Esophagus muscularis mucosa (tissue), 4 donors: ENCODE results near the gene ELL2. TPM values are rescaled to one million over a fixed set of nuclear protein-coding genes. Genes with fewer than 3 reads are reported as not detected.

Experiments used
- DNase-seq: peaks from one replicate; pipeline ENCODE4 v3.0.0-alpha.2; 2017; ENCODE audit errors: extremely low spot score
- H3K27ac ChIP-seq, 4 donors: fragments of 200-600 bp; sonication (generic); replicated peaks in 1 of 4; 1 replicate in 3 of 4; 2 replicates in 1 of 4; pipeline ENCODE4 v1.5.1; 2016 to 2019; ENCODE audit warnings: mild to moderate bottlenecking in 1 of 4
- H3K27me3 ChIP-seq, 4 donors: fragments of 200-600 bp; sonication (generic); one replicate each; pipeline versions ENCODE4 v1.5.1 to v1.6.0; 2016 to 2019
- H3K36me3 ChIP-seq, 4 donors: fragments of 200-600 bp; sonication (generic); one replicate each; pipeline ENCODE4 v1.5.1; 2016 to 2019
- H3K4me1 ChIP-seq, 4 donors: fragments of 200-600 bp; sonication (generic); one replicate each; pipeline ENCODE4 v1.5.1; 2016 to 2019
- H3K4me3 ChIP-seq, 4 donors: fragments of 200-600 bp; sonication (generic); 1 replicate in 2 of 4; 2 replicates in 2 of 4; pipeline ENCODE4 v1.5.1; 2016 to 2019; ENCODE audit warnings: mild to moderate bottlenecking in 4 of 4, moderate library complexity in 1 of 4
- H3K9me3 ChIP-seq, 4 donors: fragments of 200-600 bp; sonication (generic); 1 replicate in 3 of 4; 2 replicates in 1 of 4; pipeline ENCODE4 v1.5.1; 2016 to 2019
- EP300 ChIP-seq: sonication (generic); formaldehyde crosslinking; IDR thresholded peaks from one replicate; pipeline ENCODE4 v1.6.1; 2017; ENCODE audit warnings: antibody characterized with exemption
- POLR2A ChIP-seq: fragments of 450-650 bp; IDR thresholded peaks from one replicate; pipeline ENCODE4 v1.6.1; 2017; ENCODE audit warnings: antibody characterized with exemption, moderate library complexity, mild to moderate bottlenecking, low read depth
- POLR2AphosphoS5 ChIP-seq, 2 donors: sonication (generic); formaldehyde crosslinking; IDR thresholded peaks; one replicate each; pipeline ENCODE4 v1.6.1; 2017; ENCODE audit warnings: antibody characterized with exemption in 2 of 2
- WGBS: methylation state at CpG from one replicate; pipeline ENCODE4 v1.1.5; 2018; 5-methylcytosine and 5-hydroxymethylcytosine counted together
- intact Hi-C: fragments of 100-400 bp; cut with DNase I; formaldehyde crosslinking; loops from one replicate; pipeline ENCODE4 v1.15.1; 2023
- total RNA-seq, 4 donors: library from RNA; depleted of rRNA; stranded (reverse); fragments of >200 nt; gene quantifications; one replicate each; pipeline versions ENCODE4 v1.1.0 to v1.2.1, GENCODE V29; 2016
- TF ChIP-seq, protein P1 (sequence below), 3 experiments: fragments of 200-600 bp in 2 of 3; fragments of 450-650 bp in 1 of 3; sonication (generic) in 2 of 3; IDR thresholded peaks; one replicate each; pipeline ENCODE4 v1.5.1; 2017 to 2019; ENCODE audit warnings: antibody characterized with exemption in 3 of 3, mild to moderate bottlenecking in 2 of 3, moderate library complexity in 1 of 3

Gene ELL2
- total RNA-seq, 4 donors from 2014 or later: 38.8 to 51.5 (median 42.7) TPM

DNA sequence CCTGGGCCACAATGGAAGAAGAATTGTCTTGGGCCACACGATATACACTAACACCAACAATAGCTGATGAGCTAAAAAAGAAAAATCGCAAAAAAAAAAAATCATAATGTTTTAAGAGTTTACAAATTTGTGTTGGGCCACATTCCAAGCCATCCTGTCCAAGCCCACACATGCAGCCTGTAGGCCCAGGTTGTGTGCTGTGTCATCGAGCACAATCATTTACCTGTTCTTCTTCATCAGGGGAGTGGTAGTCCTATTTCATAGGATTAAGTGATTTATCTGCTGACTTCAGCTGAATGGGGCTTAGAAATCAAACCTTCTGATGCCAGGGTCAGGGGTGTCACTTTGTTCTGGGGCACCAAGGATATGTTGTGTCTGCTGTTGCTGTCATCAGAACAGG is 44.6 kb upstream of the ELL2 start:
- intact Hi-C loops: no loop called here
- no peak overlapping the region for H3K27ac ChIP-seq
- no peaks in the 10 kb centered on the region for H3K27me3 ChIP-seq
- no peak overlapping the region for H3K4me3 ChIP-seq
- DNase-seq: no peak
- WGBS: 95% methylated on average over 3 of the region's 3 CpGs
- no peaks in the 10 kb centered on the region for H3K36me3 ChIP-seq
- H3K4me1 ChIP-seq: no peaks in the 10 kb centered on the region
- TF ChIP-seq EP300: no peak
- no peaks in the 10 kb centered on the region for H3K9me3 ChIP-seq

DNA sequence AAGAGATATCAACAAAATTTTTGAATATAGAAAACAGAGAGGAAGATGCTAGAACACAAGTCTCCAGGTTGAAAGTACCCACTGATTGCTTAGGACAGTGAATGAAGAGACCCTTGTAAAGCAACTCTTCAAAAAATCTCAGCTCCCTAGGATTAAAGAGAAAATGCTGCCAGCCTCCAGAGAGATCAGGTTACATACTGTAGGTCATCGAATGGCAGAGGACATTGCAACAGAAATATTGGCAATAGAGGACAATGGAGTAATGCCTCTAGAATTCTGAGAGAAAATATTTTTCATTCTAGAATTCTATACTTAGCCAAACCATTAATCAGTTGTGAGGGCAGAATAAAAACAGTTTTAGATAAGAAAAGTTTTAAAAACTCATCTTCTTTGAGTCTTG is 43.1 kb upstream of the ELL2 start:
- Histone ChIP-seq H3K4me1 (no peaks in the 10 kb centered on the region), H3K4me3 (no peak overlapping the region), H3K9me3 (no peaks in the 10 kb centered on the region), H3K36me3 (no peaks in the 10 kb centered on the region), H3K27me3 (no peaks in the 10 kb centered on the region), H3K27ac (no peak overlapping the region)
- intact Hi-C loops: no loop called here
- WGBS: 84% methylated on average over 1 of the region's 1 CpG
- no peak for TF ChIP-seq EP300
- TF ChIP-seq POLR2A: no peak
- TF ChIP-seq, protein P1, sequence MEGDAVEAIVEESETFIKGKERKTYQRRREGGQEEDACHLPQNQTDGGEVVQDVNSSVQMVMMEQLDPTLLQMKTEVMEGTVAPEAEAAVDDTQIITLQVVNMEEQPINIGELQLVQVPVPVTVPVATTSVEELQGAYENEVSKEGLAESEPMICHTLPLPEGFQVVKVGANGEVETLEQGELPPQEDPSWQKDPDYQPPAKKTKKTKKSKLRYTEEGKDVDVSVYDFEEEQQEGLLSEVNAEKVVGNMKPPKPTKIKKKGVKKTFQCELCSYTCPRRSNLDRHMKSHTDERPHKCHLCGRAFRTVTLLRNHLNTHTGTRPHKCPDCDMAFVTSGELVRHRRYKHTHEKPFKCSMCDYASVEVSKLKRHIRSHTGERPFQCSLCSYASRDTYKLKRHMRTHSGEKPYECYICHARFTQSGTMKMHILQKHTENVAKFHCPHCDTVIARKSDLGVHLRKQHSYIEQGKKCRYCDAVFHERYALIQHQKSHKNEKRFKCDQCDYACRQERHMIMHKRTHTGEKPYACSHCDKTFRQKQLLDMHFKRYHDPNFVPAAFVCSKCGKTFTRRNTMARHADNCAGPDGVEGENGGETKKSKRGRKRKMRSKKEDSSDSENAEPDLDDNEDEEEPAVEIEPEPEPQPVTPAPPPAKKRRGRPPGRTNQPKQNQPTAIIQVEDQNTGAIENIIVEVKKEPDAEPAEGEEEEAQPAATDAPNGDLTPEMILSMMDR (IDR thresholded peaks at IDR 0.05): no peak
- no peak for TF ChIP-seq POLR2AphosphoS5 (IDR thresholded peaks at IDR 0.05)
- DNase-seq: no peak

DNA sequence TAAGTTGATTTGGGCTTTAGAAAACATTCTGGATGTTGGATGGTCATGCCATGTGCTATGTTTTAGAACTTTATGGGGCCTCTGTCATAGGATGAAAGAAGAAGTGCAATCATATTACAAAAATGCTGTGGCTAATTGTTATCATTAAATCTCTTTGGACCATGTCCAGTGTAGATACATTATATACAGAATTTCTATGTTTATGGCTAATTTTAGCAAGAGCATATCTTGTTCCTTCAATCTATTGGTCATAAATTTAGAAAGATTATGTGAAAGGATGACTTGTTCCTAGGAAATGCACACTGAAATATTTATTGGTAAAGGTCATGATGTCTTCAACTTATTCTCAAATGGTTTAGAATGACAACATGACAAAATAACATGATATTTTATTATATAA is 42.4 kb upstream of the ELL2 start:
- intact Hi-C loops: no loop called here
- Histone ChIP-seq H3K36me3 (no peaks in the 10 kb centered on the region), H3K27me3 (no peaks in the 10 kb centered on the region), H3K27ac (no peak overlapping the region), H3K4me1 (no peaks in the 10 kb centered on the region), H3K4me3 (no peak overlapping the region), H3K9me3 (no peaks in the 10 kb centered on the region)
- DNase-seq: no peak
- TF ChIP-seq EP300 (no peak), POLR2A (no peak), POLR2AphosphoS5 (IDR thresholded peaks at IDR 0.05) (no peak)
- TF ChIP-seq, protein P1 (IDR thresholded peaks at IDR 0.05): no peak

DNA sequence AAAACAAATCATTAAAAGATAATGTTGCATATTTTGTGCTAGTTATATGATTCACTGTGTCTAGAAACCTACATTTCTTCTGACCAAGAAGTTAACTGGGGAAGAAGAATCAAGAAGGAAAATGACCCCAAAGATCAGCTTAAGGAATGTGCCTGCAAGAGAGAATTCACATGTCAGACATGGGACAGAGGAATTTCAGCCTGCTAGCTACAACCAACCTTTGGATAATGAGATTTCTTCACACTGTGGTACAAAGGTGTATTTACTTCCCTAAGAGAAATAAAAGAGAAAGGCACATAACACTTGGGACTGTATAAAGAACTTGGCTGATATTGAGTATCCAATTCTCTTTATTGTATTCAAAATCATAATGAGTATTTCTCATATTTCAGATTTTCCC is 39.6 kb upstream of the ELL2 start:
- H3K4me3 ChIP-seq: no peak overlapping the region
- no peak for DNase-seq
- H3K9me3 ChIP-seq: no peaks in the 10 kb centered on the region
- no peak overlapping the region for H3K27ac ChIP-seq
- no peaks in the 10 kb centered on the region for H3K36me3 ChIP-seq
- TF ChIP-seq POLR2A: no peak
- TF ChIP-seq, protein P1 (IDR thresholded peaks at IDR 0.05): no peak
- TF ChIP-seq EP300: no peak
- no peak for TF ChIP-seq POLR2AphosphoS5 (IDR thresholded peaks at IDR 0.05)
- no peaks in the 10 kb centered on the region for H3K4me1 ChIP-seq
- intact Hi-C loops: no loop called here
- no peaks in the 10 kb centered on the region for H3K27me3 ChIP-seq

DNA sequence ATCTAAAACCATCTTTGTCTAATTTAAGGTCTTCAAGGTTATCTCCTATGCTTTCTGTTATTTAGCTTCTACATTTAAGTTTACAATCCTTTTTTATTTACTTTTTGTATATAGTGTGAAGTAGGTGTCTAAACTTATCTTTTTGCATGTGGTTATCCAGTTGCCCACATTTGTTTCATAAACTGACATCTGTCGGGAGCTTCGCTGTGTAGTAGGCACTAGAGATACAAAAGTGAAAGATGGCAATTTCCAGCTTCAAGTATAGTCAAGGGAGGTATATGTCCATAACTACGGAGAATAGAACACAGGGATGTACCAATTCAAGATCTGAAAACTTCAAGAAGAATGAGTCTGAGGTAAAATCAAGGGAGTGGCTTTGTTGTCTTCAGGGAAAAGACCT is 38.7 kb upstream of the ELL2 start:
- Histone ChIP-seq H3K36me3 (no peaks in the 10 kb centered on the region), H3K9me3 (no peaks in the 10 kb centered on the region), H3K27me3 (no peaks in the 10 kb centered on the region), H3K27ac (no peak overlapping the region), H3K4me3 (no peak overlapping the region), H3K4me1 (no peaks in the 10 kb centered on the region)
- TF ChIP-seq EP300 (no peak), POLR2AphosphoS5 (IDR thresholded peaks at IDR 0.05) (no peak), POLR2A (no peak)
- TF ChIP-seq, protein P1 (IDR thresholded peaks at IDR 0.05): no peak
- DNase-seq: no peak
- intact Hi-C loops: no loop called here
- WGBS: 96% methylated on average over 3 of the region's 3 CpGs
